PC-3 (cell line): Measurements from ENCODE around the gene TCERG1L.

Experiments used
- CTCF ChIP-seq: fragments of 300-600 bp; sonication (generic); conservative IDR thresholded peaks from 2 replicates; pipeline ENCODE4 v1.5.1; 2017; ENCODE audit warnings: antibody characterized with exemption, low read depth, mild to moderate bottlenecking, low read length
- EZH2 ChIP-seq: fragments of 300-600 bp; sonication (generic); IDR thresholded peaks from one replicate; pipeline ENCODE4 v1.6.1; 2017; ENCODE audit warnings: antibody characterized with exemption, mild to moderate bottlenecking, low read length; ENCODE audit not compliant: unreplicated experiment

DNA sequence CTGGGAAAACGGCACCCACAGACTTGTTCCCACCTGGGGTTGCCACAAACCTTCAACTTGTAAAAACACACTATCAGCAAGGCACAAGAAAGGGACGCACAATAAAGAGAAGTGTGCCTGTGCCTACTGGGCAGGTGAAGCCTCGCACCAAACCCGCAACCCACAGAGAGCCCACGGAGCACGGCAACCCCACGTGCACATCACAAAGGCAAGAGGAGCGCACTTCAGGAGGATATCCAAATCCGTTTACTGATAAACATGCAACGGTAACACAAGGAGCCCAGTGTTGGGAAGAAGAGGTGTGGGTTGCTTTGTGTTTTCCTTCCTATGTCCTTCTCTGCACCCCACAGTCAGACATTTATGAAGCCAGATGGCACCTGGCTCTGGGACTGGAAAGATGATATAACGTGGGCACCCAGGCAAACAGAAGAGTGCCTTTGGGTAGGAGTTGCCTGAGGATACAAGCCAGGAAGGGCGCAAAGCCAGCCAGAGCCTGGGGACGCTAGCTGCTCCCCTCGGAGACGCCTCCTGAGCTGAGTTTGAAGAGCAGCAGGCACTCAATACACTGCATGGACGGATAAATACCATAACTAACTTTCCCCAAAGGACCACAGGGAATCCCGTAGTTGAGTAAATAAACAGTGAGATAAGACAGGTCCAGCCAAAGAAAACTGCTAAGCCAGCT, 41.6 kb downstream of the TCERG1L start:
- no peak for TF ChIP-seq EZH2
- no peak for TF ChIP-seq CTCF
